Measurements from ENCODE around the gene RHOF.

DNA sequence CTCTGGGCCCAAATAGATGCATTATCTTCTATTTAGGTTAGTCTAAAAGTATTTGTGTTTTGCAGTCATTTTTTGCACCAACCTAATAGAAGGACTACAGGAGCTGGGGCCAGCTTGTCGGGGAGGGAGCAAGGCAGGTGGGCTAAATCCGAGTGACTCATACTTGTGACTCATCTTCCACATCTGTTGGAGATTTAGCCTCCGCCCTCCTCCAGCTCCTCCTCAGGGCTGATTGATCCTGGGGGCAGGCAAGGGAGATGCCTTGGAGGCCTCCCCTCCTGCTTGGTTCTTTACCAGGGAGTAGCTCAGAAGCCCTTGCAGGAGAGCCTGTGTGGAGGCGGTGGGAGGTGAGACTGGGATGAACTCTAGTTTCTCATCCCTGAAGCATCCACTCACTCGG is 27.9 kb downstream of the RHOF start:
- TF ChIP-seq, protein P1, sequence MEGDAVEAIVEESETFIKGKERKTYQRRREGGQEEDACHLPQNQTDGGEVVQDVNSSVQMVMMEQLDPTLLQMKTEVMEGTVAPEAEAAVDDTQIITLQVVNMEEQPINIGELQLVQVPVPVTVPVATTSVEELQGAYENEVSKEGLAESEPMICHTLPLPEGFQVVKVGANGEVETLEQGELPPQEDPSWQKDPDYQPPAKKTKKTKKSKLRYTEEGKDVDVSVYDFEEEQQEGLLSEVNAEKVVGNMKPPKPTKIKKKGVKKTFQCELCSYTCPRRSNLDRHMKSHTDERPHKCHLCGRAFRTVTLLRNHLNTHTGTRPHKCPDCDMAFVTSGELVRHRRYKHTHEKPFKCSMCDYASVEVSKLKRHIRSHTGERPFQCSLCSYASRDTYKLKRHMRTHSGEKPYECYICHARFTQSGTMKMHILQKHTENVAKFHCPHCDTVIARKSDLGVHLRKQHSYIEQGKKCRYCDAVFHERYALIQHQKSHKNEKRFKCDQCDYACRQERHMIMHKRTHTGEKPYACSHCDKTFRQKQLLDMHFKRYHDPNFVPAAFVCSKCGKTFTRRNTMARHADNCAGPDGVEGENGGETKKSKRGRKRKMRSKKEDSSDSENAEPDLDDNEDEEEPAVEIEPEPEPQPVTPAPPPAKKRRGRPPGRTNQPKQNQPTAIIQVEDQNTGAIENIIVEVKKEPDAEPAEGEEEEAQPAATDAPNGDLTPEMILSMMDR (IDR thresholded peaks at IDR 0.05), result no peak
- no peak for TF ChIP-seq POLR2A (IDR thresholded peaks at IDR 0.05)
